ENCODE data around the gene CENPQ. TPM values are rescaled to one million over a fixed set of nuclear protein-coding genes. Genes with fewer than 3 reads are reported as not detected.
"Not testable (repeated sequence)": the region's sequence is repeated elsewhere in the genome, so short reads cannot be mapped to it uniquely, and the experiment has no call there.

CENPQ gene
- total and polyA plus RNA-seq, 10 donors = 3.8 to 9.6 (median 5.4) TPM

DNA sequence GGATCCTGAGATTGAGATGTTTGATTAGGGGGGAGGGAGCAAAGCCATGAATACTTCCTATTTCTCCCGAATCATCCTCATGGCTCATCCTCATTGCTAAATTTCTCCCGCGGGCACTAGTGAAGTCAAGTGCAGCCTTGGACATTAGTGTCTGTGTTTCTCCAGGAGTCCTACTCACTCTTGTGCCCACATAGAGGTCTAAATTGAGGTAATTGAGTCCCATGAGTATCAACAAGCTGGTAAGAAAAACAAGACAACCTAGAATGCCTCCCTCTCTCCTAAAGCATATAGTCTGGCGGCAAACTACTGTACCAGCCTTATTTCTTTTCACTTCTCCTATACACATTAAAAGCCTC lies 420 bp downstream of the CENPQ start:
- 0 to 1% (median 0%) methylated on average over 4 of the region's 4 CpGs for WGBS, 5 donors
- peak overlapping the region; percentile 55 to 89 (median 82) for H3K27ac ChIP-seq

DNA sequence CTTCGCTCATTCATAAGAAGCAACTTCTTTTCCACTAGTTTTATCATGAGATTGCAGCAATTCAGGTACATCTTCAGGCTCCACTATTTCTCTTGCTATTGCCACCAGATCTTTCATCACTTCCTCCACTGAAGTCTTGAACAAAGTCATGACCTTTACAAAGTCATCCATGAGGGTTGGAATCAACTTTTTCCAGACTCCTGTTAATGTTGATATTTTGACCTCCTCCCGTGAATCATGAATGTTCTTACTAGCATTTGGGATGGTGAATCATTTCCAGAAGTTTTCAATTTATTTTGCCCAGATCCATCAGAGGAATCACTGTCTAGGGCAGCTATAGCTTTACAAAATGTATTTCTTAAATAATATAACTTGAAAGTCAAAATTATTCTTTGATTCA lies 1.5 kb downstream of the CENPQ start:
- WGBS, 5 donors = 94 to 97% (median 95%) methylated on average over 2 of the region's 2 CpGs
- no peak overlapping the region for H3K27ac ChIP-seq
- no peaks in the 10 kb centered on the region for H3K27me3 ChIP-seq (replicated peaks in 1 of 7)
- no peaks in the 10 kb centered on the region for H3K36me3 ChIP-seq
- H3K9me3 ChIP-seq = no peaks in the 10 kb centered on the region
- intact Hi-C loops (cut with DNase I; ENCODE audit: low total_unique reads) = no loop called here
- DNase-seq = no peak
- H3K4me3 ChIP-seq = peak overlapping the region in 1 of 8 donors; percentile 92
- TF ChIP-seq, protein P1, sequence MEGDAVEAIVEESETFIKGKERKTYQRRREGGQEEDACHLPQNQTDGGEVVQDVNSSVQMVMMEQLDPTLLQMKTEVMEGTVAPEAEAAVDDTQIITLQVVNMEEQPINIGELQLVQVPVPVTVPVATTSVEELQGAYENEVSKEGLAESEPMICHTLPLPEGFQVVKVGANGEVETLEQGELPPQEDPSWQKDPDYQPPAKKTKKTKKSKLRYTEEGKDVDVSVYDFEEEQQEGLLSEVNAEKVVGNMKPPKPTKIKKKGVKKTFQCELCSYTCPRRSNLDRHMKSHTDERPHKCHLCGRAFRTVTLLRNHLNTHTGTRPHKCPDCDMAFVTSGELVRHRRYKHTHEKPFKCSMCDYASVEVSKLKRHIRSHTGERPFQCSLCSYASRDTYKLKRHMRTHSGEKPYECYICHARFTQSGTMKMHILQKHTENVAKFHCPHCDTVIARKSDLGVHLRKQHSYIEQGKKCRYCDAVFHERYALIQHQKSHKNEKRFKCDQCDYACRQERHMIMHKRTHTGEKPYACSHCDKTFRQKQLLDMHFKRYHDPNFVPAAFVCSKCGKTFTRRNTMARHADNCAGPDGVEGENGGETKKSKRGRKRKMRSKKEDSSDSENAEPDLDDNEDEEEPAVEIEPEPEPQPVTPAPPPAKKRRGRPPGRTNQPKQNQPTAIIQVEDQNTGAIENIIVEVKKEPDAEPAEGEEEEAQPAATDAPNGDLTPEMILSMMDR (IDR thresholded peaks at IDR 0.05 in 8 of 11, conservative IDR thresholded peaks at IDR 0.05 in 3 of 11) = no peak
- TF ChIP-seq POLR2AphosphoS5 (IDR thresholded peaks at IDR 0.05) = no peak
- no peak for TF ChIP-seq POLR2A (IDR thresholded peaks at IDR 0.05)
- H3K4me1 ChIP-seq = peaks cover 16 to 67% (median 46%) of the 10 kb centered on the region in 6 donors

More for the DNA sequence above, 420 bp downstream of the CENPQ start:
- intact Hi-C loops (cut with DNase I; ENCODE audit: low total_unique reads) = no loop called here
- H3K4me1 ChIP-seq = peaks cover 17 to 78% (median 49%) of the 10 kb centered on the region in 6 donors
- TF ChIP-seq POLR2AphosphoS5 (IDR thresholded peaks at IDR 0.05) (no peak), POLR2A (IDR thresholded peaks at IDR 0.05) (no peak)
- TF ChIP-seq, protein P1 (IDR thresholded peaks at IDR 0.05 in 8 of 11, conservative IDR thresholded peaks at IDR 0.05 in 3 of 11) = no peak
- peaks cover 0 to 7% (median 3%) of the 10 kb centered on the region in 6 donors for H3K36me3 ChIP-seq
- no peak for DNase-seq
- no peaks in the 10 kb centered on the region for H3K9me3 ChIP-seq
- H3K4me3 ChIP-seq = peak overlapping the region; percentile 53 to 92 (median 74)
- no peaks in the 10 kb centered on the region for H3K27me3 ChIP-seq (replicated peaks in 1 of 7)

DNA sequence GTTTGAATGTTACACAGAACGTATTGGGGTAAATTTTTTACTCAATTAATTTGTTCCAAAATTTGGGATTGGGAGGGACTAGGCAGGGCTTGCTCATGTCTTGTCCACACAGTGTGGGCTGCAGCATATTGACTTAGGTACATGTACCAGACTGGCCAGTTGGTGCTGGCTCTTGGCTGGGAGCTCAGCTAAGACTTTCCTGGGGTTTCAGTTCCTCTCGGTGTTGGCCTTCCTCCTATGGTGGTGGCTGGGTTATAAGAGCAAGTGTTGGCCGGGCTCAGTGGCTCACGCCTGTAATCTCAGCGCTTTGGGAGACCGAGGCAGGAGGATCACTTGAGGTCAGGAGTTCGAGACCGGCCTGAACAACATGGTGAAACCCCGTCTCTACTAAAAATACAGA lies 4.9 kb downstream of the CENPQ start:
- Histone ChIP-seq H3K36me3 (peaks cover 0 to 30% (median 10%) of the 10 kb centered on the region in 6 donors), H3K27ac (no peak overlapping the region), H3K27me3 (replicated peaks in 1 of 7) (no peaks in the 10 kb centered on the region), H3K4me1 (peaks cover 0 to 35% (median 18%) of the 10 kb centered on the region in 6 donors), H3K4me3 (no peak overlapping the region), H3K9me3 (no peaks in the 10 kb centered on the region)
- TF ChIP-seq POLR2AphosphoS5 (IDR thresholded peaks at IDR 0.05) = no peak
- TF ChIP-seq, protein P1 (IDR thresholded peaks at IDR 0.05 in 8 of 11, conservative IDR thresholded peaks at IDR 0.05 in 3 of 11) = no peak
- TF ChIP-seq POLR2A (IDR thresholded peaks at IDR 0.05) = no peak
- WGBS, 5 donors = 93 to 97% (median 95%) methylated on average over 9 of the region's 9 CpGs
- intact Hi-C loops (cut with DNase I; ENCODE audit: low total_unique reads) = no loop called here
- no peak for DNase-seq

DNA sequence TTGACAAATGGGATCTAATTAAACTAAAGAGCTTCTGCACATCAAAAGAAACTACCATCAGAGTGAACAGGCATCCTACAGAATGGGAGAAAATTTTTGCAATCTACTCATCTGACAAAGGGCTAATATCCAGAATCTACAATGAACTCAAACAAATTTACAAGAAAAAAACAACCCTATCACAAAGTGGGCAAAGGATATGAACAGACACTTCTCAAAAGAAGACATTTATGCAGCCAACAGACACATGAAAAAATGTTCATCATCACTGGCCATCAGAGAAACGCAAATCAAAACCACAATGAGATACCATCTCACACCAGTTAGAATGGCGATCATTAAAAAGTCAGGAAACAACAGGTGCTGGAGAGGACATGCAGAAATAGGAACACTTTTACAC lies 13.4 kb downstream of the CENPQ start:
- H3K36me3 ChIP-seq = peaks cover 0 to 41% (median 16%) of the 10 kb centered on the region in 6 donors
- H3K27ac ChIP-seq; intact Hi-C loops (cut with DNase I; ENCODE audit: low total_unique reads); H3K4me3 ChIP-seq; DNase-seq; H3K9me3 ChIP-seq; H3K27me3 ChIP-seq (replicated peaks in 1 of 7); H3K4me1 ChIP-seq: not testable (repeated sequence)
- 81 to 97% (median 92%) methylated on average over 2 of the region's 2 CpGs for WGBS, 5 donors
